SU-DHL-6 (cell line): ENCODE results near the gene EPB41.

Experiments
- H2AFZ ChIP-seq: fragments of 200-600 bp; sonication (generic); 2 replicates; pipeline ENCODE4 v1.6.1; 2014; ENCODE audit warnings: low read depth, mild to moderate bottlenecking, moderate library complexity, mixed read lengths, antibody characterized with exemption, low read length; ENCODE audit not compliant: severe bottlenecking
- H3F3A ChIP-seq: fragments of 200-600 bp; shearing (Covaris generic); 2 replicates; pipeline ENCODE4 v1.6.0; 2016; ENCODE audit warnings: antibody characterized with exemption, mild to moderate bottlenecking; ENCODE audit not compliant: insufficient read depth
- H3K27ac ChIP-seq: fragments of 200-600 bp; sonication (generic); 2 replicates; pipeline ENCODE4 v1.5.1; 2016; ENCODE audit warnings: low read depth, mild to moderate bottlenecking, low read length, moderate library complexity, mixed read lengths
- H3K27me3 ChIP-seq: fragments of 200-600 bp; sonication (generic), shearing (Covaris generic); 2 replicates; pipeline ENCODE4 v1.6.0; 2014; ENCODE audit warnings: mild to moderate bottlenecking, low read length
- H3K36me3 ChIP-seq: fragments of 200-600 bp; sonication (generic); 2 replicates; pipeline ENCODE4 v1.6.1; 2014; ENCODE audit warnings: mild to moderate bottlenecking, low read length, mixed read lengths
- H3K4me2 ChIP-seq: fragments of 300-600, 200-600 bp; shearing (Covaris generic), sonication (generic); 2 replicates; pipeline ENCODE4 v1.6.0; 2014; ENCODE audit warnings: low read length, low read depth, mild to moderate bottlenecking; ENCODE audit not compliant: poor library complexity, severe bottlenecking
- H3K4me3 ChIP-seq: fragments of 200-600 bp; sonication (generic); 2 replicates; pipeline ENCODE4 v1.5.1; 2014; ENCODE audit warnings: antibody characterized with exemption, low read length, mild to moderate bottlenecking, mixed read lengths; ENCODE audit not compliant: insufficient read depth, poor library complexity, severe bottlenecking
- H3K79me2 ChIP-seq: fragments of 200-600 bp; sonication (generic); 2 replicates; pipeline ENCODE4 v1.6.1; 2014; ENCODE audit warnings: mild to moderate bottlenecking, low read length, moderate library complexity; ENCODE audit not compliant: insufficient read depth
- H3K9ac ChIP-seq: fragments of 200-600 bp; sonication (generic); 2 replicates; pipeline ENCODE4 v1.7.0; 2014; ENCODE audit warnings: mild to moderate bottlenecking, low read length
- H3K9me2 ChIP-seq: fragments of 200-600 bp; sonication (generic); replicated peaks from 2 replicates; pipeline ENCODE4 v1.6.1; 2014; ENCODE audit warnings: low read length; ENCODE audit not compliant: insufficient read depth
- H3K9me3 ChIP-seq: fragments of 200-600 bp; sonication (generic); 2 replicates; pipeline ENCODE4 v1.6.1; 2014; ENCODE audit warnings: low read length, mixed read lengths; ENCODE audit not compliant: insufficient read depth
- H4K20me1 ChIP-seq: fragments of 200-600 bp; sonication (generic); 2 replicates; pipeline ENCODE4 v1.6.1; 2014; ENCODE audit warnings: low read depth, mild to moderate bottlenecking, antibody characterized with exemption, low read length, moderate library complexity, mixed read lengths
- CTCF ChIP-seq: fragments of 200-600 bp; sonication (generic); IDR thresholded peaks from one replicate; pipeline ENCODE4 v1.5.1; 2017; ENCODE audit warnings: antibody characterized with exemption, mild to moderate bottlenecking, low read length, moderate library complexity; ENCODE audit not compliant: insufficient read depth, poor library complexity, severe bottlenecking
- EZH2phosphoT487 ChIP-seq: fragments of 200-600 bp; sonication (generic), shearing (Covaris generic); conservative IDR thresholded peaks from 2 replicates; pipeline ENCODE4 v1.6.1; 2018; ENCODE audit warnings: mild to moderate bottlenecking, antibody characterized with exemption, low read length, moderate library complexity, mixed read lengths

EPB41 gene

DNA sequence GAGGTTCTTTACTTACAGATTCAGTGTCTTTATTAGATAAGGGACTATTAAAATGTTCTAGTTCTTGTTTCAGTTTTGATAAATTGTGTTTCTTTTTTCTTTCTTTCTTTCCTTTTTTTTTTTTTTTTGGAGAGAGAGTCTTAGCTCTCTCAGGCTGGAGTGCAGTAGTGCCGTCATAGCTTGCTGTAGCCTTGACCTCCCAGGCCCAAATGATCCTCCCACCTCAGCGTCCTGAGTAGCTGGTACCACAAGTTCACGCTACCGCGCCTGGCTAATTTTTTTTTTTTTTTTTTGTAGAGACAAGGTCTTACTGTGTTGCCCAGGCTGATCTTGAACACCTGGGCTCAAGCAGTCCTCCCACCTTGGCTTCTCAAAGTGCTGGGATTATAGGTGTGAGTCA is 132.8 kb downstream of the EPB41 start:
- Histone ChIP-seq H4K20me1 (no peaks in the 10 kb centered on the region), H3K9me2 (no peaks in the 10 kb centered on the region), H3K36me3 (0 out of 2 replicates have a peak, but pooled peaks cover under 1% of the 10 kb centered on the region), H3K27ac (no peak overlapping the region), H3K4me3 (no peak overlapping the region), H3K79me2 (no peaks in the 10 kb centered on the region), H3K27me3 (no peaks in the 10 kb centered on the region), H3K9ac (no peak overlapping the region), H2AFZ (no peak overlapping the region), H3K9me3 (no peaks in the 10 kb centered on the region), H3F3A (no peaks in the 10 kb centered on the region; the same call in 1 of the 2 replicates), H3K4me2 (no peak overlapping the region)
- TF ChIP-seq CTCF (no peak), EZH2phosphoT487 (no peak)

DNA sequence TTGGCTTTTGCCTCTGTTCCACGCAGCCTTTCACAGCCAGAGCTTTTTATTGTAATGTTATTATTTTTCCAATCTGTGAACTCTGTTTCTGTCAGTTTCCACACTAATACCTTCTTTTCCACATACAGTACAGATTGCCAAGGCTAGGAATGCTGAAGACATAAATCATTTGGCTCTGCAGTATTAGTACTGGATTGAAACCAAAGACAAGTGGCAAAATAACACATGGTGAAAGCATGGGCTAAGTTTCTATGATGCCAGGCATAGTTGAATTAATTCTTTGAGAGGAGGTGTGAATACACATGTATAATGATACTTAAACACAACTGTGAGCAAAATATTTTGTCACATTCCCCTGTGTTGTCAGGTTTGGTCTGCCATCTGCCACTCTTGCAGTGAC is 135.8 kb downstream of the EPB41 start:
- H4K20me1 ChIP-seq: no peaks in the 10 kb centered on the region
- TF ChIP-seq CTCF: no peak
- no peak for TF ChIP-seq EZH2phosphoT487
- no peaks in the 10 kb centered on the region for H3K27me3 ChIP-seq
- H3K9ac ChIP-seq: no peak overlapping the region
- no peak overlapping the region for H3K27ac ChIP-seq
- H3K4me3 ChIP-seq: no peak overlapping the region
- no peak overlapping the region for H2AFZ ChIP-seq
- H3K9me2 ChIP-seq: no peaks in the 10 kb centered on the region
- no peaks in the 10 kb centered on the region; the same call in 1 of the 2 replicates for H3F3A ChIP-seq
- H3K79me2 ChIP-seq: no peaks in the 10 kb centered on the region
- H3K9me3 ChIP-seq: no peaks in the 10 kb centered on the region
- no peak overlapping the region for H3K4me2 ChIP-seq
- H3K36me3 ChIP-seq: 0 out of 2 replicates have a peak, but pooled peaks cover 5% of the 10 kb centered on the region

GRCh38 chr1:29052100-29052499 is 137.7 kb downstream of the EPB41 start:
- no peaks in the 10 kb centered on the region for H4K20me1 ChIP-seq
- TF ChIP-seq EZH2phosphoT487 (no peak), CTCF (no peak)

More at GRCh38 chr1:29052100-29052499, 137.7 kb downstream of the EPB41 start:
- Histone ChIP-seq H3K9me3 (no peaks in the 10 kb centered on the region), H3K27me3 (no peaks in the 10 kb centered on the region), H3K4me2 (no peak overlapping the region), H3K27ac (no peak overlapping the region), H3K79me2 (no peaks in the 10 kb centered on the region), H3K9ac (no peak overlapping the region), H3K4me3 (no peak overlapping the region), H3F3A (no peaks in the 10 kb centered on the region; the same call in 1 of the 2 replicates), H3K9me2 (no peaks in the 10 kb centered on the region), H2AFZ (no peak overlapping the region), H3K36me3 (0 out of 2 replicates have a peak, but pooled peaks cover 5% of the 10 kb centered on the region)
